OCI-LY7 (cell line): ENCODE results near the gene SLC25A25. TPM values are rescaled to one million over a fixed set of nuclear protein-coding genes. Genes with fewer than 3 reads are reported as not detected.

ENCODE experiments used
- BruUV-seq: library from RNA; stranded (reverse); fragments of 400-500 nt; replicated peaks from 2 replicates; lab custom pipeline; 2021; lab: Mats Ljungman, UMichigan
- CTCF ChIA-PET: fragments of 300-600 bp; sonication (Branson Sonifier 250); formaldehyde crosslinking; loops from one replicate; lab custom pipeline; 2022; ENCODE audit warnings: antibody characterized with exemption; ENCODE audit not compliant: unreplicated experiment; lab: Charles Lee
- POLR2A ChIA-PET: fragments of 300-600 bp; sonication (Branson Sonifier 250); formaldehyde crosslinking; loops from one replicate; lab custom pipeline; 2022; ENCODE audit warnings: antibody characterized with exemption; lab: Charles Lee
- DNase-seq: peaks from one replicate; pipeline ENCODE4 v3.0.0-alpha.2; 2015; ENCODE audit warnings: low spot score
- H2AFZ ChIP-seq: fragments of 200-600 bp; sonication (generic), shearing (Covaris generic); 2 replicates; pipeline ENCODE4 v1.6.1; 2014; ENCODE audit warnings: mild to moderate bottlenecking, antibody characterized with exemption, low read length, moderate library complexity
- H3K27ac ChIP-seq: fragments of 200-600 bp; sonication (generic); 2 replicates; pipeline ENCODE4 v1.5.1; 2014; ENCODE audit warnings: mixed run types, low read depth, mild to moderate bottlenecking, moderate library complexity, low read length, inconsistent platforms; ENCODE audit not compliant: poor library complexity, severe bottlenecking
- H3K36me3 ChIP-seq: fragments of 200-600 bp; sonication (generic); 2 replicates; pipeline ENCODE4 v1.6.1; 2014; ENCODE audit warnings: mild to moderate bottlenecking, antibody characterized with exemption, low read length, moderate library complexity, mixed read lengths; ENCODE audit not compliant: insufficient read depth
- H3K4me1 ChIP-seq: fragments of 200-600 bp; sonication (generic); 2 replicates; pipeline ENCODE4 v1.5.1; 2014; ENCODE audit warnings: mild to moderate bottlenecking, low read length; ENCODE audit not compliant: insufficient read depth, poor library complexity, severe bottlenecking
- H3K4me2 ChIP-seq: fragments of 200-600 bp; sonication (generic); 2 replicates; pipeline ENCODE4 v1.6.1; 2014; ENCODE audit warnings: mild to moderate bottlenecking, low read length
- H3K4me3 ChIP-seq: fragments of 200-600 bp; sonication (generic); 2 replicates; pipeline ENCODE4 v1.5.1; 2014; ENCODE audit warnings: mild to moderate bottlenecking, low read depth, low read length; ENCODE audit not compliant: poor library complexity, severe bottlenecking
- H3K79me2 ChIP-seq: fragments of 200-600 bp; sonication (generic); 2 replicates; pipeline ENCODE4 v1.6.1; 2016; ENCODE audit warnings: low read depth, mild to moderate bottlenecking, low read length, moderate library complexity, mixed read lengths; ENCODE audit not compliant: insufficient read depth
- H3K9me2 ChIP-seq: fragments of 200-600 bp; sonication (generic); 2 replicates; pipeline ENCODE4 v1.6.1; 2016; ENCODE audit warnings: mild to moderate bottlenecking, low read length, mixed read lengths; ENCODE audit not compliant: insufficient read depth
- H3K9me3 ChIP-seq: fragments of 200-600 bp; sonication (generic); 2 replicates; pipeline ENCODE4 v1.6.1; 2014; ENCODE audit warnings: mild to moderate bottlenecking, mixed run types, low read length, mixed read lengths
- H4K20me1 ChIP-seq: fragments of 200-600 bp; sonication (generic); 2 replicates; pipeline ENCODE4 v1.6.1; 2014; ENCODE audit warnings: mild to moderate bottlenecking, antibody characterized with exemption, low read length, moderate library complexity, mixed read lengths; ENCODE audit not compliant: insufficient read depth
- EZH2phosphoT487 ChIP-seq: fragments of 200-600 bp; sonication (generic); IDR thresholded peaks from 2 replicates; pipeline ENCODE4 v1.6.1; 2018; ENCODE audit warnings: low read depth, borderline replicate concordance, mild to moderate bottlenecking, mixed run types, antibody characterized with exemption, low read length, moderate library complexity, mixed read lengths
- intact Hi-C: fragments of 100-400 bp; cut with micrococcal nuclease; formaldehyde crosslinking; loops from one replicate; pipeline ENCODE4 v1.10.0; 2022; ENCODE audit not compliant: unreplicated experiment
- total RNA-seq, 2 experiments: library from RNA; depleted of rRNA in 1 of 2; stranded (reverse); fragments of >200 nt in 1 of 2; shearing (Covaris generic) in 1 of 2; gene quantifications; 2 replicates each; pipeline ENCODE4 v1.2.3, GENCODE V29; 2014 to 2022
- TF ChIP-seq, protein P1 (sequence below): fragments of 200-600 bp; sonication (generic); conservative IDR thresholded peaks from 2 replicates; pipeline ENCODE4 v1.5.1; 2014; ENCODE audit warnings: mild to moderate bottlenecking, antibody characterized with exemption, low read length, moderate library complexity, mixed read lengths

The SLC25A25 gene
- total RNA-seq, 2 experiments from 2014 or later, result 17.6 to 21.4 TPM

DNA sequence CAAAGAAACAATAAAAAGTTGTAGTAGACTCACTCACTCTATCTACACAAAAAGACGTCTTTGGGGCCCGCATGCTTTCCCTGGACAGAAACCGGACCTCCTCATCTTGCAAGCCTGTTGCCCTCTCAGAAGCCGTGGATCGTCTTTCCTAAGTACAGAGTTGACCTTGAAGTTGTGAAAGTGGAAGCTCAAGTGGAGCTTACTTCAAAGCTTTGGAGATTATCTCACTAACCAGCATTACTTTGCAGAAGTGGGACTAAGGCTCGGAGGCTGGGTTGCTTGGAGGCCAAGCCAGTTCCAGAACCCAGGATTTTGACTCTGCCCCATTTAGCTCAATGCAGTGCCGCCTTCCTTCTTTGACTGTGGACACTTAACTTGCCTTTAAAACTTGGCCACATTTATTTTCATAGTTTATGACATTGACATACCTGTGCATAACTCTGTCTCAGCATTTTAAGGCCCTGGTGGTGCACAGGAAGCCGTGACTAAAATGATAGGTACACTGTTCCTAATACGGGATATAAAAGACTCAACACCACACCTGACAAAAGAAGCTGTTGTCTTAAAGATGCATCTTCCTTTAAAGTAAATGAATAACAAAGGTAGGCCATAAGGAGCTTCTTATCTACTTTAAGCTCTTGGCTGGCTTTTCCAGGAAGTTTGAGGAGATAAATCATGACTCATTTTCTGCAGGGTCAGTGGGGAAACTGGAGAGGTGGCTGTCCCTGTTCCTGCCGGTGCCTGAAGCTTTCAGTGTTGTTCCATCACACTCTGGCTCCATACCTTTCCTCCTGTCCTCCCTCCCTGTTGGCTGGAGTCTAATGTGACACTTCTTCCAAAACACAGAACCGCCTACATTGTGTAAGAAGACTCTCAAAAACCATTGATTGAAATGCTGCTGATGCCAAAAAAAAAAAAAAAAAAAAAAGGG is 10.7 kb downstream of the SLC25A25 start:
- Histone ChIP-seq H3K79me2 (peaks cover 77% of the 10 kb centered on the region), H3K27ac (no peak overlapping the region), H3K36me3 (peaks cover 51% of the 10 kb centered on the region), H3K4me2 (no peak overlapping the region), H4K20me1 (no peaks in the 10 kb centered on the region), H2AFZ (no peak overlapping the region), H3K4me1 (peaks cover 23% of the 10 kb centered on the region), H3K4me3 (no peak overlapping the region), H3K9me2 (no peaks in the 10 kb centered on the region), H3K9me3 (no peaks in the 10 kb centered on the region)
- TF ChIP-seq EZH2phosphoT487, result no peak
- TF ChIP-seq, protein P1, sequence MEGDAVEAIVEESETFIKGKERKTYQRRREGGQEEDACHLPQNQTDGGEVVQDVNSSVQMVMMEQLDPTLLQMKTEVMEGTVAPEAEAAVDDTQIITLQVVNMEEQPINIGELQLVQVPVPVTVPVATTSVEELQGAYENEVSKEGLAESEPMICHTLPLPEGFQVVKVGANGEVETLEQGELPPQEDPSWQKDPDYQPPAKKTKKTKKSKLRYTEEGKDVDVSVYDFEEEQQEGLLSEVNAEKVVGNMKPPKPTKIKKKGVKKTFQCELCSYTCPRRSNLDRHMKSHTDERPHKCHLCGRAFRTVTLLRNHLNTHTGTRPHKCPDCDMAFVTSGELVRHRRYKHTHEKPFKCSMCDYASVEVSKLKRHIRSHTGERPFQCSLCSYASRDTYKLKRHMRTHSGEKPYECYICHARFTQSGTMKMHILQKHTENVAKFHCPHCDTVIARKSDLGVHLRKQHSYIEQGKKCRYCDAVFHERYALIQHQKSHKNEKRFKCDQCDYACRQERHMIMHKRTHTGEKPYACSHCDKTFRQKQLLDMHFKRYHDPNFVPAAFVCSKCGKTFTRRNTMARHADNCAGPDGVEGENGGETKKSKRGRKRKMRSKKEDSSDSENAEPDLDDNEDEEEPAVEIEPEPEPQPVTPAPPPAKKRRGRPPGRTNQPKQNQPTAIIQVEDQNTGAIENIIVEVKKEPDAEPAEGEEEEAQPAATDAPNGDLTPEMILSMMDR, result no peak
- ChIA-PET CTCF (interaction anchor here (0.9 kb wide), 1 partner anchor 12 kb away, joined by 3 read pairs; the partner anchor contains the start of gene NAIF1), POLR2A (interaction anchor here (0.7 to 1.4 kb wide), 2 partner anchors 8 to 32 kb away, joined by 4 to 6 read pairs; no protein-coding TSS in a partner anchor)
- no peak for DNase-seq
- intact Hi-C loops, result no loop called here
- BruUV-seq, result TSS peak; percentile 20

DNA sequence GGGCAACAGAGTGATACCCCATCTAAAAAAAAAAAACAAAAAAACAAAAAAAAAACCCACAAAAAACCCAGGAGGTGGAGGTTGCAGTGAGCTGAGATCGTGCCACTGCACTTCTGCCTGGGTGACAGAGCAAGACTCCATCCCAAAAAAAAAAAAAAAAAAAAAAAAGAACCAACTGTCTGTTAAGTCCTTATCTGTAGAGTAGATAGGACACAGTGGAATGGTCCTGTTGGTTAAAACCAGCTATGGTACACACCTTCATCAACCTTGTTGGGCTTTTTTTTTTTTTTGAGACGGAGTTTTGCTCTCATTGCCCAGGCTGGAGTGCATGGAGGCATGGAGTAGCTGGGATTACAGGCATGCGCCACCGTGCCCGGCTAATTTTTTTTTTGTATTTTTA is 12.2 kb downstream of the SLC25A25 start:
- no peaks in the 10 kb centered on the region for H3K9me2 ChIP-seq
- H3K79me2 ChIP-seq, result peaks cover 76% of the 10 kb centered on the region
- H3K4me2 ChIP-seq, result no peak overlapping the region
- TF ChIP-seq, protein P1, result no peak
- TF ChIP-seq EZH2phosphoT487, result no peak
- peaks cover 45% of the 10 kb centered on the region for H3K36me3 ChIP-seq
- no peaks in the 10 kb centered on the region for H4K20me1 ChIP-seq
- no peak overlapping the region for H3K27ac ChIP-seq
- no TSS peak for BruUV-seq
- no peak overlapping the region for H3K4me3 ChIP-seq
- no peak overlapping the region for H2AFZ ChIP-seq
- no peaks in the 10 kb centered on the region for H3K9me3 ChIP-seq
- H3K4me1 ChIP-seq, result peaks cover 22% of the 10 kb centered on the region
- DNase-seq, result no peak
- intact Hi-C loops, result no loop called here
- POLR2A ChIA-PET, result interaction anchor here (0.7 kb wide), 1 partner anchor 13 kb away, joined by 4 read pairs; no protein-coding TSS in a partner anchor
- CTCF ChIA-PET, result no interaction called here
